ENCODE results near the gene DCTD.

The DCTD gene

DNA sequence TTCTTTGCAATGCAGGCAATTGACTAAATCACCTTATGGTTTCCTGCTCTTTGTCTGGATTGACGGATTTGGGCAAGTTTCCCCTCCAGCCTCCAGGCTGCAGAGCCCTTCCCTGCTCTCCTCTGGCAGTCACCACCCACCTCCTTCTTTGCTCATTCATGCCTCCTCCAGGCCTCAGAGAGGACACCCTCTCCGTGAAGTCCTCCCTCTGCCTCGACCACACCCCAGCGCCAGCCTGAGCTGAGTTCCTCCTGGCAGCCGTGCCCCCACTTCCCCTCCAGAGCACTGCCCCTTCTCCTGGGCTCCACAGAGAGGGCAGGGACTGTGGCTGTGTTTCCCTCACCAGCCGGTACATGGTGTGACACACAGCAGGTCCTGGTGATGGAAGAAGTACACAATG, 53.7 kb downstream of the DCTD start:
- no peak for DNase-seq

DNA sequence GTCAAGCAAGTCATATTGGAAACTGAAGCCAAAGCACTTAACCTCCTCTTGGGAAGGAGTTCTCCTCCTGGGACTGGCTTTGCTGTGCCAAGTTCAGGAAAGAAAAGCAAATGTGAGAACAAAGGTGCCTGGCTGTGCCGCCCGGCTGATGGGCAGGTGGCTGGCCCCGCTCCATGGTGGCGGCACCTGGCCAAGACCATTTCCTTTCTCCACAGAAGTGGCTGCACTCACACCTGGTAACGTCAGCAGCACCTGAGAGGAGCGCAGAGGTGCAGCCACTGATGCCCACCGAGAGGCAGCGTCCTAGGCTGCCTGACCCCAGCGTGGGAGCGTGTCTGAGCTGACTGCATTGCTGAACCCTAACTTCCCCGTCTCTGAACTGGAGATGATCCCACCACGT, 54.3 kb downstream of the DCTD start:
- DNase-seq: no peak

DNA sequence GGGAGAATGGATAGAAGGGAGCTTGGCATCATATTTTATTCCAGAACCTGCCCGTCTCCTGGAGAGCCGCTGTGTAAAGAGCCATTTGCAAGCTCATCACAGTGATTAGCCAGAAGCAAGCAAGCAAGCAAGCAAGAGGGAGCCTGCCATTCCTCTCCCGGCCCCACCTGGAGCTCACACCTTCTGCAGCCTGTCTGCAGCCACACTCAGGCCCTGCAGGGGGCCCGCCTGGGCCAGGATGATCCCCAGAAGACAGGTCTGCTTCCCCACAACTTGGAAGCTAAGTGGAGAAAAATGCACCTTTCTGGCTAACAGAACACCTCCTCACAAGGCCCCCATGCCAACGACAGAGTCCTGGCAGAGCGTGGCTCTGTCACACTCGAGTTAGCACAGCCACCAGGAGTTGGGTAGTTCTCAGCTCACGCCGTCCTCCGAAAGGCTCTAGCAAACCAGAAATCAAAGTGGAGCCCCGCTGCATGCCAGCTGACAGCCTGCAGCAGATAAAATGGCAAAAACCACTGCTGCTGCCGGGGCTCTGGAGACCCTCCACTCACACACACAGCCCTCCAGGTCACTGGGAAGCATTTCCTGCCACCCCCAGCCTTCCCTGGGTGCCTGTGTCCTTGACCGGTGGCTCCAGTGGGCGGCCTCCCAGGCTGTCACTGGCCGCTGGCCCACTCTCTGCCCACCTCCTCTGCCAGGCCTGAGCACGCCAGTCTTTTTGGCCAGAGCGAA, 54.9 kb downstream of the DCTD start:
- no peak for DNase-seq

DNA sequence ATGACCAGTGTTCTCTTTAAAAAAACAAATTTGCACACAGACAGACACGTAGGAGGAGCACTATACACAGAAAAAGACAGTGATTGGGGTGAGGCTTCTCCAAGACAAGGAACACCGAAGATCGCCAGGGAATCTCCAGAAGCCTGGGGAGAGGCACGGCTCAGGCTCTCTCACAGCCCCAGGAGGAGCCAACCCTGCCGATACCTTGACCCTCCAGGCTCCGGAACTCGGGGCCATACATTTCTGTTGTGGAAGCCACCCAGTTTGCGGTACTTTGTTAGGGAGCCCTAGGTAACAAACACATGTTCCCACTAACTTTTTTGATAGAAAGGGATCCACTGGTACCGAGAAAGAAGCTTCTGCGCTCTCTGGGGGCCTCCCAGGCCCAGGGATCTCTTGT, 55.8 kb downstream of the DCTD start:
- DNase-seq: no peak

DNA sequence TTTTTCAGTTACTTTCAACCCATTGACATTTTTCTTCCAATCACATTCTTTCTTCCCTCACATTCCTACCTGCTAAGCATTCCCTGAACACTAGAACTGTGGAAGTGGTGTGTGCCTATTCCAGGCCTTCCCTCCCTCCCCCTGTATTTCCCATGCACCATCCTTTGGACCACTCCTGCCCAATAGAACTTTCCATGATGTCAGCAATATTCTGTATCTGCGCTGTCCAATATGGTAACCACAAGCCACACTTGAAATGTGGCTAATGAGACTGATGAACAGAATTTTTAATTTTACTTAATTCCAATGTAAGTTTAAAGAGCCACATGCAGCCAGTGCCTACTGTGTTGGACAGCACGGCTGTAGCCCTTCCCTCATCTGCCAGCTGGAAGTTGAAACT, 57.5 kb downstream of the DCTD start:
- DNase-seq: no peak

DNA sequence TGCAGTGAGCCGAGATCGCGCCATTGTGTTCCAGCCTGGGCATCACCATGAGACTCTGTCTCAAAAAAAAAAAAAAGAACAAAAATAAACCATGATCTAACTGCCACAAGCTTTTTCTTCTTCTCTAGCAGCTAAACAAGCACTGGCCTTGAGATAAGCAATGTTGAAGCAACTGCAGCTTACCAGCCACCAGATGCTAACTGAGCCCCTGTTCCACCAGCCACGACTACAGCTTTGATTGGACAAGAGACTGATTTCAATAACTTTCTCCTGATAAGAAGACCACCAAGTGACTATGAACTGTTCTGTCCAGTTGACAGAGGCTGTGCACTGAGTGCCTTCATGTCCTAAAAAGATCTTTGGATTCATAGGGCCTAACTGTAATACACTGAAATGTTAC, 58.5 kb downstream of the DCTD start:
- DNase-seq: no peak

DNA sequence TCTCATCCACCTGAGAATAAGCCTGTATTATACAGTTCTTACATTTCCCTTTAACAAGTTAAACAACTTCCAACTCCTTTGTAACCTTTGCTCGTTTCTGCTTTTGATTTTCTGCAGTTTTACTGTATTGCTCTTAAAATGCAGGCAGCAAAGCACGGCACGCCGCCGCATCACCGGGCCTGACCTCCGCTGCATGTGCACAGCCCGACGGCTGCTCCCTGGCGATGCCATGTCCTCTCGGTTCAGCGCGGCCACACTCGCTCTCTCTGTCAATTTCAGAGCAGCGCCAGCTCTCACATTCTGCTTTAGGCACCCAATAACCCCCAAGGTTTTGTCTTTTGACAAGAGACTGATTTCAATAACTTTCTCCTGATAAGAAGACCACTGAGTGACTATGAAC, 60.3 kb downstream of the DCTD start:
- DNase-seq: no peak

DNA sequence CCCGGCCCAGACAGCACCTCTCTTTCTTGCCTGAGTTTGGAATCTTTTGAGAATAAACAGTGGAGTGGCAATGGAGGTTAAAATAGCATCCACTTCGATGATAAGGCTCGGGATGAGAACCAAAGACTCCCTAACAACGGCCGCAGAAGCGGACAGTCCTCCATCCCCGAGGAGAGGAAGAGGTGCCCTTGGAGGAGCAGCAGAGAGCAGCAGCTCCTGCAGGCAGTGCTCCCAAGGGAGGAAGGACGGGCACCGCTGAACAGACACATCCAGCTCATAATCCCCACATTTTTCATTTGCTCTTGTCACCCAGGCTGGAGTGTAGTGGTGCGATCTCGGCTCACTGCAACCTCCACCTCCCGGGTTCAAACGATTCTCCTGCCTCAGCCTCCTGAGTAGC, 61.3 kb downstream of the DCTD start:
- no peak for DNase-seq

DNA sequence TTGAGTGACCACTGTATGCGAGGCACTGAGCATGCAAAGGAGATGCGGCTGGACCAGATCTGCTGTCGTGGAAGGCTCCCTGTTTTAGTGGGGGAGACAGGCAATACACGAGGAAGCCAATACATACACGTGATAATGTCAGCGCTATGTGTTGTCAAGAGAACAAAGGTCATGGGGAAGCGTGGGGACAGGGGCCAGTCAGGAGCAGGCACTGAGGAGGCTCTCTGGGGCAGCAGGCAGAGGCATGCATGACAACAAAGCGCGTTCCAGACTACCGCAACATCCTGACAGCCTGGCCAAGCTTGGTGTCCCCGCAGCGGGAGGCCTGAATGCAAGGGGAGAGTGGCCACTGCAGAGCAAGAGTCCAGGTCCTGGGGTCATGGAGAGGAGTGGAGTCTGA, 61.9 kb downstream of the DCTD start:
- DNase-seq: no peak

DNA sequence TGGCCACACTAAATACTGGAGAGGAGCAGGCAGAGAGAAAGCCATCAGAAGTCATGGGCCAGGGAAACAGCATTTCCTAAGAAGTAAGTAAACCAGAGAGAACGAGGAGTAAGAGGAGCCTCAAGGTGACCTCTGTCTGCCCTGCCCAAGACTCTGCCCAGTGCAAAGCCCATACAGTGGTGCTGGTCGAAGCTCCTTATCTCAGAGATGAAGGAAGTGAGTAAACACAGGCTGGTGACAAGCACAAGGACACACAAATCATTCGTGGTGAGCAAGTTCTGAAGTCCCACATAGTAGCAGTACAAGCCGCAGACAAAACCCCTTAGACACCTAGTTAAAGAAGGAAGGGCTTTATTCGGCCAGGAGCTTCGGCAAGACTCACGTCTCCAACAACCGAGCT, 62.7 kb downstream of the DCTD start:
- no peak for DNase-seq

DNA sequence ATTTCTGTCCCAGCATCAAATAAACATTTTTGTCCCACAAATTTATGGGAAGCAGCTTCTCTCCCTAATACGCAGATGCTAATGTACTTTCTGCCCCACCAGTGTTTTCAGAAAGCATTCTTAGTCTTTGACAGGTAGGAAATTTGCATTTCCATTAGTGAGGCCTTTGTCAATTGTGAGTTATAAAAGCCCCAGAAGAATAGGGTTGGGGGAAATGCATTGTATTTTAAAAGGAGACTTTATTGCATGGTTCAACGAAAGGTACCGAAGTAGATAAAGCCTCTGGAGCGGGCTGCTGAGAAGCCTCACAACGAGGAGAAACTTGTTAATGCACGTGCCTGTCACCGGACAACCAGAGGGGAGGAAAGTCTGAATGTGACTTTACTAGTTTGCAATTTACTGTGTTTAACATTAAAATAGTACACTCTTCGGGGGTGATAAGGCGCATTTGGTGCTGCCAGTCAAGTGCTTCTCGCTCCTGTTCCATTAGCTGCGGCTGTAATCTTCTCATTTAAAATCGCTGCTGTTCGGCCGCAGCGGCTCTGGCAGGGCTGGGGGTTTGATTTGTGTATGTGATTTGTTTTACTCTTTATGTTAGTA, 63.4 kb downstream of the DCTD start:
- DNase-seq: no peak

DNA sequence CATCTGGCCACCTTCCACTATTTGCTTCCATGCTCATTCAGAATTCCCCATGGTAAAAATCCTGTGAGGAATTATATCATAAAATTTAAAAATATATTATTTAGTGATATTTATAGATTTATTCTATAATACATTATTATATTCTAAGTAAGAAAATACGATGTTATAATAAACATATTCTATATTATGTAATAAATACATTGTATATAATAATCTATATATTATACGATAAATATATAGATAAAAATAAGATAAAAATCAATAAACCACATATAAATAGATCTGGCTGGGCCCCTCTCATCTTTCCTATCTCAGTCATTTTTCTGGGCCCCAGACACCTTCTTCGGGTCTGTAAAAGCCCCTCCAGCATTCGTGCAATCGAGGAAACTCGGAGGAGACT, 68.5 kb downstream of the DCTD start:
- no peak for DNase-seq

DNA sequence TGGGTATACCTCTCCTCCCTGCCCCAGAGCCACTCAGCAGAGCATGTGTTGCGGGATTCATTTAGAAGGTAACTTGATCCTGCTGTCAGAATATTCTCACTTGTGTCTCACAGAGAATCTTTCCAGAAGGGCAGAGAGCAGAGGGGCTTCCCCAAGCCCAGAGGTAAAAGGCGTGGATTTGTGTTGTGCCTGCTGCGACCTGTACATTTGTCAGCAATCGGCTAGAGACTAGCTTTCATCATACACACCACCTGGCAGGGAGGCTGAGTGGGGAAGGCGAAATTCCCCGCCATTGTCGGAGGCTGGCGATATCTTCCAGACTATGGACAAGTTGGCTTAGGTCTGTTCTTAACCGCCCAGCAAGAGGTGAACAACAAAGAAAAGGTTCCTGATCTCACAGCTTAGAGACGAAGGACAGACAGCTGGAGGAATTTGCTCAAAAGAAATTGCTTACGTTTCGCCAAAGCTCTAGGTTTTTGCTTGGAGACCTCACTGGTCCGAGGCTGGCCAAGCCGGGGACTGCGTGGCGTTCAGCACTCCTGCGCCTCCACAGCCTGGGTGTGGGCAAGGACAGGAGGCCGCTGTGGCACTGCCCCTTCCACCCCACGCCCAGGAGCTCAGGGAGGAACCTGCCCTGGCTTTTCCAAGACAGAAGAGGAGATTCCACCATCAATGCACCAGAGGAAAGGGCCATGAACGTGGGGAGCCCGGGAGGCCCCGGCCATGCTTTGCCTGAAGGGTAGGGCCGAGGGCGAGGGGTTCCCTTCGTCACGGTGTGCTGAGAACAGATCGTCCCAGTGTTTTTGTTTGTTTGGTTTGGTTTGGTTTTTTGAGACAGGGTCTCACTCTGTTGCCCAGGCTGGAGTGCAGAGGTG, 69.4 kb downstream of the DCTD start:
- no peak for DNase-seq

DNA sequence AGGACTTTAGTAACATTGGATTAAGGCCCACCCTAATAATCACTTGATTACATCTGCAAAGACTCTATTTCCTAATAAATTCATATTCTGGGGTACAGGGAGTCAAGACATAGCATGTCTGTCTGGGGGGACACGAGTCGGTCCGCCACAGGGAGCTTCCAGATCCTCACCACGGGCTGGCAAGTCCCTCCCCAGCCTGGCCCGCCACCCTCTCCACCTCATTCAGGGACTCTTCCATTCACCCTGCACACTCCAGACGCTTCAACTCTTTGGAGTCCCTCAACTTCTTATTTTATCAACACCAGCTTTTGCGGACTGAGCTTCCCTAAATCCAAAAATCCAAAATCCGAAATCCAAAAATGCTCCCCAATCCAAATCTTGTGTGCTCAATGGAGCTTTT, 71.2 kb downstream of the DCTD start:
- no peak for DNase-seq

DNA sequence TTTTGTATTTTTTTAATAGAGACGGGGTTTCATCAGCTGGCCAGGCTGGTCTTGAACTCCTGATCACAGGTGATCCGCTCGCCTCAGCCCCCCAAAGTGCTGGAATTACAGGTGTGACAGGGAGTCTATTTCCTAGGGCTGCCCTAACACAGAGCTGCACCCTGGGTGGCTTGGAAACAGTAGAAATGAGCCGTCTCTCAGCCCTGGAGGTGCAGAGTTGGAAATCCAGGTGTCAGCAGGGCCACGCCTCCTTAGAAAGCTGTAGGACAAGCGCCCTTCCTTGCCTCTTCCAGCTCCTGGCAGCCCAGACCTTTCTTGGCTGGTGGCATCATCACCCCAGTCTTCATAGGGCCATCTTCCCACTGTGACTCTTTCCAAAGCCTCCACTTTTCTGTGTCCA, 71.6 kb downstream of the DCTD start:
- no peak for DNase-seq

DNA sequence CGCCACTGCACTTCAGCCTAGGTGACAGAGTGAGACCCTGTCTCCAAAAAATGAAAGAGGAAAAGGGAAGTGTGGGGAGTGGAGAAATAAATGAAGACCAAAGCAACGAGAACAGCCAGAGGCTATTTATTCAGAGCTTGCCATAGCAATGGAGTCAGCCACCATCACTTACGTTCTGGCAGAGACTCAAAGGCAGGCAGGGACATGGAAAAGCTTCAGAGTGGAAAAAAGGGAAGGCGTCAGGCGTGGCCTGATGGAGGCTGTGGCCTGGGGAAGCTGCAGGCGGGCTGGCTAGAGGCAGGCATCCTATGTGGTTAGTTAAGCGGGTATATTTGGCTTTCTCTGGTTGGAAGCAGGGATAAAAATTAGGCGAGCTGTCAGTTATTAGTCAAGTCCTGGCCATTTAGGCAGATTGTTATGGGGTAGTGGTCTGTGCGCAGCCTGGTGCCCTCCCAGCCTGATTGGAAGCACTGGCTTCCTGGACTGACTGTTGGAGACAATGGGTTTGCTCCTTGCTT, 73.3 kb downstream of the DCTD start:
- no peak for DNase-seq

DNA sequence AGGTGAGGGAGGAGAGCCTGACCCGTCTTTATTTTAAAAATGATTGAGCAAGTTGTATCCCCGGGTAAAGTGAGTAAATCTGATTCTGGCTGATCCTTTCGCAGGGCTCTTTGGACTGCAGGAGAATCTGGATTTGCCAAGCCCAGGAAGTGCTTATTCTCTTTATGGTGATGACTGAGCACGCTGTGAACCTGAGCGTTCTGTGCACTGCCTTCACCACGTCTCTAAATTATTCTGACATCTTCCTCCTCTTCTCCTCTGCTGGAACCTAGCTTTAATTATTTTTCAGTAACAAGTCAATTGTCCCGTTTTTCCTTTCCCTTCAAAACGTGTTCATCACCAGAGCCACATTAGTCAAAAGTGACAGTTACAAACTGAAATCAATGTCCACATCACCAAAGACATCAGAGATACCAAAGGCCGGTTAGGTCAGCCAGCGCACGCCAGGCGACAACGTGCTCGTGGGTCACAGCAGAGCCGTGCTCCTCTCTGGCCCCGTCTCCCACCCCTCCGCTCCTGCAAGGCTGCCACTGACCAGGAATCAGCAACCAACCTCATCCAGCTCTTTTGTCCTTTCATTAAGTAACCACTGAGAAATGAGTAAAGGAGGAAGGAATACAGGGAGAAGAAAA, 74.3 kb downstream of the DCTD start:
- DNase-seq: no peak

DNA sequence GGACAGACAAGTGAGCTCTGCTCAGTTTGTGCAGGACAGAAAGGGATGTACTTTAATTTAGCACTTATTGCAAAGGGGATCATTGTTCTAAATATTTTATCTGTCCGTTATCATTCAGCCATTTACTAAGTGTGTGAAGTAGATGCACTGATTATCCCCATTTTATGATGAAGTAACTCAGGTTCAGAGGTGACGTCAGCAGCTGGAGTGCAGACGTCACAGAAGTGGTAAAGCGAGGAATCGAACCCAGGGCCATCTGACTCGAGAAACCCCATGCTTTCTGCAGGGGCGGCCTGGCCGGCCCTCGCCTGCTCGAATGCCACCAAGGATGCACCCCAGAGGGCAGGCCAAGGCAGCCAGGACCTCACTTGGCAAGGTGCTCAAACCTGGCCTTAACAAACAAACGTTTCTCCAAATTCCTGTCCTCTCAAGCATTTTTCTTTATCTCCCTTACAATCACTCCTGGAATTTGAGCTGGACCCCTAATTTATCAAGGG, 75.0 kb downstream of the DCTD start:
- no peak for DNase-seq

DNA sequence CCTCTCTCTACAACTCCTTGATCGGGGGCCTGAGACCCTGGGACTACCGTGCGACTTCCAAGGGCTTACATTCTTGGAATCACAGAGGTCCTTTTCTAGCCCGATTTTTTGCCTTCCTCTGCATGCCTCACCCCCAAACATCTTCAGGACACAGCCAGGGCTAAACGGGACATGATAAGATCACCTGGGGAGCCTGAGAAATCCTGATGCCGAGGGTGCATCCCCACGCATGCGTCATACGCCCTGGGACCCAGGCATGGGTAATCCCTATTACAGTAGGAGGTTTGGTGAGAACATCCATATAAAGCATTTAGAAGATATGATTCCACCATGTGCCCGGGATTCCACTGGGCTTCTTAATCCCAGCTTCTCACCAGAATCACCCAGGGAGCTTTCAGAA, 77.1 kb downstream of the DCTD start:
- DNase-seq: no peak
